Neural crest cell (in vitro differentiated cells): ENCODE measurements around the gene TRPM2. TPM values are rescaled to one million over a fixed set of nuclear protein-coding genes. Genes with fewer than 3 reads are reported as not detected.

Experiments
- DNase-seq: peaks from one replicate; pipeline ENCODE4 v3.0.0; 2021; ENCODE audit warnings: low read depth, mixed read lengths, low spot score
- H3K27ac Mint-ChIP-seq: one replicate; pipeline ENCODE4 v1.8.0; 2021; ENCODE audit warnings: mild to moderate bottlenecking, mixed read lengths; ENCODE audit not compliant: unreplicated experiment
- H3K27me3 Mint-ChIP-seq: 2 replicates; pipeline ENCODE4 v1.8.0; 2021; ENCODE audit warnings: low read depth, mild to moderate bottlenecking, mixed read lengths
- H3K36me3 Mint-ChIP-seq: 2 replicates; pipeline ENCODE4 v1.8.0; 2021; ENCODE audit warnings: low read depth, mild to moderate bottlenecking, mixed read lengths
- H3K4me1 Mint-ChIP-seq: 2 replicates; pipeline ENCODE4 v1.8.0; 2021; ENCODE audit warnings: mixed read lengths
- H3K4me3 Mint-ChIP-seq: one replicate; pipeline ENCODE4 v1.8.0; 2021; ENCODE audit warnings: mild to moderate bottlenecking, mixed read lengths
- H3K9me3 Mint-ChIP-seq: 2 replicates; pipeline ENCODE4 v1.8.0; 2021; ENCODE audit warnings: mixed read lengths
- CTCF ChIP-seq: fragments of 200-600 bp; sonication (generic); conservative IDR thresholded peaks from 2 replicates; pipeline ENCODE4 v1.5.0; 2021; ENCODE audit warnings: antibody characterized with exemption, mild to moderate bottlenecking
- total RNA-seq: library from RNA; stranded (reverse); gene quantifications from 2 replicates; pipeline ENCODE4 v1.2.1, GENCODE V29; 2021

Gene TRPM2
- total RNA-seq, 1 donor from 2014 or later, result not detected

DNA sequence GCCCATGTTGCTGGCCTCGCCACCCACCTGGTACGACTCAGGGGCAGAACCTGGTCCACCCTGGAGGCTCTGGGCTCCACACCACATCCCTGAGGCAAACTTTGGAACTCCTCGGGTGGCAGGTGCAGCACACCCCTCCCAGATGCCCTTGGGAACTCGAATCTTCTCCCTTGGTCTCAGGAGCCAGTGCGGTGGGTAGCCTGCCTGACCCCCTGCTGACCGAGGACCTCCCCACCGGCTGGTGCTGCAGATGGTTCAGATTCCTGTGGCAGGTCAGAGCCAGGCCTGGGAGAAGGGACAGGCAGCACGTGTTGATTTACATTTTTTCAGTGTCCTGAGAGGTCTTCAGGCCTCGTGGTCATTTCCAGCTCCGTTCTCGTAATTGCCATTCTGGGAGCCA lies 7.9 kb upstream of the TRPM2 start:
- Mint-ChIP-seq H3K36me3 (no peaks in the 10 kb centered on the region), H3K4me1 (peaks cover 3% of the 10 kb centered on the region), H3K27me3 (no peaks in the 10 kb centered on the region), H3K4me3 (no peak overlapping the region), H3K27ac (no peak overlapping the region), H3K9me3 (no peaks in the 10 kb centered on the region)
- DNase-seq, result no peak
- TF ChIP-seq CTCF, result no peak

- Mint-ChIP-seq H3K27me3 (no peaks in the 10 kb centered on the region), H3K4me3 (no peak overlapping the region), H3K9me3 (no peaks in the 10 kb centered on the region), H3K36me3 (no peaks in the 10 kb centered on the region), H3K4me1 (no peaks in the 10 kb centered on the region), H3K27ac (no peak overlapping the region)
- DNase-seq, result no peak
- no peak for TF ChIP-seq CTCF
These were observed 5.4 kb upstream of the TRPM2 start for GRCh38 chr21:44347911-44348451.

DNA sequence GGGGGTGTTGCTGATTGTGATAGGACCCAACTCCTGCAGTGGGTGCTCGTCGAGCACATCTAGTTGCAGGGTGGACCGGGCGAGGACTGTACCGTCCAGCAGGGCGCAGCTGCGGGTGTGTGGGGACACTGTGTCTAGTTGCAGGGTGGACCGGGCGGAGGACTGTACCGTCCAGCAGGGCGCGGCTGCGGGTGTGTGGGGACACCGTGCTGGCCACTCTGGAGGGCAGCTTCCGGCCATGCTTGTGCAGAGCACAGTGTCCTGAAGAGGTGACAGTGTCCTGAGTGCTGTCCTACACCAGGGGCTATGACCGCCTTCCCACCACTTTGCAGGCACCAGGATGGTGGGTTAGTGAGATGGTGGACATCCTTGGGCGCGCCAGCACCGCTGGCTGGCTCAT lies 4.6 kb upstream of the TRPM2 start:
- Mint-ChIP-seq H3K4me3 (no peak overlapping the region), H3K27me3 (no peaks in the 10 kb centered on the region), H3K9me3 (no peaks in the 10 kb centered on the region), H3K36me3 (no peaks in the 10 kb centered on the region), H3K27ac (no peak overlapping the region), H3K4me1 (no peaks in the 10 kb centered on the region)
- TF ChIP-seq CTCF, result no peak
- no peak for DNase-seq

GRCh38 chr21:44349416-44349846 lies 4.0 kb upstream of the TRPM2 start:
- Mint-ChIP-seq H3K27ac (no peak overlapping the region), H3K4me1 (no peaks in the 10 kb centered on the region), H3K27me3 (no peaks in the 10 kb centered on the region), H3K4me3 (no peak overlapping the region), H3K36me3 (no peaks in the 10 kb centered on the region), H3K9me3 (no peaks in the 10 kb centered on the region)
- TF ChIP-seq CTCF, result no peak
- DNase-seq, result no peak

GRCh38 chr21:44349847-44350772 lies 3.3 kb upstream of the TRPM2 start:
- no peak overlapping the region for H3K4me3 Mint-ChIP-seq
- no peaks in the 10 kb centered on the region for H3K36me3 Mint-ChIP-seq
- TF ChIP-seq CTCF, result no peak

More at GRCh38 chr21:44349847-44350772, 3.3 kb upstream of the TRPM2 start:
- no peak for DNase-seq
- Mint-ChIP-seq H3K4me1 (no peaks in the 10 kb centered on the region), H3K27me3 (no peaks in the 10 kb centered on the region), H3K27ac (no peak overlapping the region), H3K9me3 (no peaks in the 10 kb centered on the region)
